Activated naive CD8-positive, alpha-beta T cell (primary cell): Measurements from ENCODE around the gene SH2D6.
"Not testable (repeated sequence)": the region's sequence is repeated elsewhere in the genome, so short reads cannot be mapped to it uniquely, and the experiment has no call there.

Source experiments
- H3K27ac Mint-ChIP-seq: one replicate; pipeline ENCODE4 v1.8.0; 2021; ENCODE audit warnings: mixed read lengths
- H3K27me3 Mint-ChIP-seq: one replicate; pipeline ENCODE4 v1.8.0; 2021; ENCODE audit warnings: mixed read lengths
- H3K36me3 Mint-ChIP-seq: one replicate; pipeline ENCODE4 v1.8.0; 2021; ENCODE audit warnings: mixed read lengths
- H3K4me1 Mint-ChIP-seq: one replicate; pipeline ENCODE4 v1.8.0; 2021; ENCODE audit warnings: low read depth, mixed read lengths
- H3K4me3 Mint-ChIP-seq: one replicate; pipeline ENCODE4 v1.8.0; 2021; ENCODE audit warnings: mild to moderate bottlenecking, mixed read lengths
- H3K9me3 Mint-ChIP-seq: one replicate; pipeline ENCODE4 v1.8.0; 2021; ENCODE audit warnings: low read depth, mixed read lengths

Gene SH2D6

DNA sequence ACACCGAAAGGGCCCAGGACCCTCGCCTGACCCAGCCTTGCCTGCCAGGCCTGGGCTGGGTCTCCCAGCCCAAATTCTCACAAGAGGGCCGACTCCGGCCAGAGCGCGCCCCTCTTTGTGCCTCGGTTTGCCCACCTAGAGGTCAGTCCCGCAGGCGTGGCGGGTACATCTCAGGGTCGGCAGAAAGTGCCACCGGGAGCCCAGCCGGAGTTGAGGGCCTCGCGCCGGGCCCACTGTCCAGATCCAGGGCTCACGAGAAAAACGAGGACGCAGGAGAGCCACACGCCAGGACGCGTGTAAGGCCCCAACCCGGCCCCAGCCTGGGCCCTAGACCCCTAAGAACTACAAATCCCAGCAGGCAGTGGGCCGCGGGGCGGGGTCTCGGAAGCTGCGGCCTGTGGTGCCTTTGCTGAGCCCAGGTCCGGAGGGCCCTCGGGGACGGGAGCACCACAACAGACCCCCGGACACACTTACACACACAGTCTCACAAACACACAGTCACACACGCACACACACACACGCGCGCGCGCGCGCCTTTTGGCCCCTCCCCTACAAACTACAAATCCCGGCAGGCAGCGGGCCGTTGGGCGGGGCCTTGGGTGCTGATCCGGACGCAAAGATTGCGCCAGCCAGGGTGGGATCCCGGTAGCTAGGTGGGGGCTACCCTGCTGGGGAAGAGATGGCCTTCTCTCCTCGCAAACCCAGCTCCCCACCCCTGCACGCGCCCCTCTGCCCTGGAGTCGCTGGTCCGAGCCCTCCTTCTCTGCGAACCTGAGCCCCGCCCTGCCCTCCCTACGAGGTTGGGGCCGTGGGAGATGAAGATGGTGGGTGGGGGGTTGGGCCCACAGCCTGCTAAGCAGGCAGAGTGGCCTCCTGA lies at the start of gene SH2D6:
TSS of gene SH2D6 (plus strand) at position 583 of the 877 bp plus-strand sequence. CDS start 10,752 bp downstream, outside the sequence.
- peak within 1 kb of the TSS; percentile 90 for H3K4me3 Mint-ChIP-seq
- no peaks in the 10 kb centered on the region for H3K36me3 Mint-ChIP-seq

GRCh38 chr2:85368921-85369320 lies 49.6 kb upstream of the SH2D6 start:
- H3K27me3 Mint-ChIP-seq, result no peaks in the 10 kb centered on the region
- peaks cover 12% of the 10 kb centered on the region for H3K36me3 Mint-ChIP-seq
- no peaks in the 10 kb centered on the region for H3K9me3 Mint-ChIP-seq
- H3K27ac Mint-ChIP-seq, result no peak overlapping the region
- no peaks in the 10 kb centered on the region for H3K4me1 Mint-ChIP-seq
- H3K4me3 Mint-ChIP-seq, result no peak overlapping the region

More for the DNA sequence above, at the start of gene SH2D6:
- Mint-ChIP-seq H3K4me1 (peaks cover 25% of the 10 kb centered on the region), H3K9me3 (no peaks in the 10 kb centered on the region), H3K27me3 (no peaks in the 10 kb centered on the region), H3K27ac (peak within 1 kb of the TSS; percentile 97)

- H3K36me3 Mint-ChIP-seq, result peaks cover 12% of the 10 kb centered on the region
- no peak overlapping the region for H3K4me3 Mint-ChIP-seq
- no peaks in the 10 kb centered on the region for H3K27me3 Mint-ChIP-seq
- no peaks in the 10 kb centered on the region for H3K9me3 Mint-ChIP-seq
- no peaks in the 10 kb centered on the region for H3K4me1 Mint-ChIP-seq
- H3K27ac Mint-ChIP-seq, result no peak overlapping the region
Measured at GRCh38 chr2:85369500-85369899, 49.0 kb upstream of the SH2D6 start.

DNA sequence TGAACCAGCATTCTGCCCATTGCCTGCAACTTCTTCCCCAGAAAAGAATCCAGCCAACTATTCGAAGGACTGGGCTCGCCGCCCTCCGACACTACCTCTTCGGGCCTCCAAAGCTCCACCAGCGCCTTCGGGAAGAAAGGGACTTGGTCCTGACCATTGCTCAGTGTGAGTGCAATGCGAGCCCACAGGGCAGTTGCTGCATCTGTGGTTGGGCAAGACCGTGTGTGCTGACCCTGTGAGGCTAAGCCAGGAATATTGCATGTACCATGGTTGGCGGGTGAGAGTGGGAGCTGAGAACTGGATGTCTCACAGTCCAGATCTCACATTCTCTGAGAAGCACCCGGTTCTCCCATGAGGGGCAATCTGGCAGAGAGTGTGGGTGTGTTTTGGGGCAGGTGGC lies 47.5 kb upstream of the SH2D6 start:
- Mint-ChIP-seq H3K9me3 (no peaks in the 10 kb centered on the region), H3K4me3 (no peak overlapping the region), H3K36me3 (peaks cover 16% of the 10 kb centered on the region), H3K27ac (no peak overlapping the region), H3K4me1 (no peaks in the 10 kb centered on the region), H3K27me3 (no peaks in the 10 kb centered on the region)

DNA sequence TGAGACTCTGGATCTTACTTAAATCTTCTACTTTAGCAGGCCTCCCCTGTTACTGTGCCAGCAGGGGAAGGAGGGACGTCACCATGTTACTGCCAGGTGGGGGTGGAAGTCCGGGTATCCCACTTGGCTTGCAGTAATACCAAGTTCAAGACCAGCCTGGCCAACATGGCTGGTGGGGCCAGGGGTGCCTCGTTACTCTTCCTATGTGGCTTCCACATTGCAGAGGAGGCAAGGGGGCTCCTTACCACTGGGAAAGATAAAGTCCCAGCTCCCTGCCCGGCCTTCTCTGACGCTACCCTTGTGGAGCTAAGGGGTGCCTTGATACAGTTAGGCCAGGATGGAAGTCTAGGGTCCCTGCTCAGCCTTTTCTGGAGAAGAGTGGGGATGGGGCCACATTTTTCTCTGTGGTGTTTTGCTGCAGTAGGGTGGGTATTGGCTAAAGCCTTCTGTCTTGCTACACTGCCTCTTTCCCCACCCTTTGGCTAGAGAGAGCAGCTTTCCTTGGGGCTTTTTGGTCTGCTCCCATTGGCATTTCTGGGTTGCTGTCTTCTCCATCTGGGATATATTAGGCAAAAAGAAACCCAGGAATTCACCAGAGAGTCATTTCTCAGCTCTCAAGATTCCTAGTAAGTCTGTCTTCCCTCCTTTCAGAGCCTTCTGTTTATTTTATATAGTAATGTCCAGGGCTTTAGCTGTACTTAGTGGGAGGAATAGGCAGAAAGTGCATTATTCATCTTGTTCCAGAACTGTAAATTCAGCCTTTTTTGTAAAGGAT lies 42.0 kb upstream of the SH2D6 start:
- Mint-ChIP-seq H3K36me3 (peaks cover 28% of the 10 kb centered on the region), H3K4me3 (no peak overlapping the region), H3K4me1 (no peaks in the 10 kb centered on the region), H3K27ac (no peak overlapping the region), H3K9me3 (no peaks in the 10 kb centered on the region), H3K27me3 (no peaks in the 10 kb centered on the region)

GRCh38 chr2:85377083-85377482 lies 41.4 kb upstream of the SH2D6 start:
- no peaks in the 10 kb centered on the region for H3K4me1 Mint-ChIP-seq
- no peak overlapping the region for H3K27ac Mint-ChIP-seq
- H3K4me3 Mint-ChIP-seq, result no peak overlapping the region
- H3K27me3 Mint-ChIP-seq, result no peaks in the 10 kb centered on the region
- peaks cover 26% of the 10 kb centered on the region for H3K36me3 Mint-ChIP-seq
- H3K9me3 Mint-ChIP-seq, result no peaks in the 10 kb centered on the region

GRCh38 chr2:85378257-85378656 lies 40.3 kb upstream of the SH2D6 start:
- peaks cover 25% of the 10 kb centered on the region for H3K36me3 Mint-ChIP-seq
- H3K27ac Mint-ChIP-seq, result no peak overlapping the region
- no peaks in the 10 kb centered on the region for H3K4me1 Mint-ChIP-seq
- H3K27me3 Mint-ChIP-seq, result no peaks in the 10 kb centered on the region
- no peaks in the 10 kb centered on the region for H3K9me3 Mint-ChIP-seq
- no peak overlapping the region for H3K4me3 Mint-ChIP-seq

DNA sequence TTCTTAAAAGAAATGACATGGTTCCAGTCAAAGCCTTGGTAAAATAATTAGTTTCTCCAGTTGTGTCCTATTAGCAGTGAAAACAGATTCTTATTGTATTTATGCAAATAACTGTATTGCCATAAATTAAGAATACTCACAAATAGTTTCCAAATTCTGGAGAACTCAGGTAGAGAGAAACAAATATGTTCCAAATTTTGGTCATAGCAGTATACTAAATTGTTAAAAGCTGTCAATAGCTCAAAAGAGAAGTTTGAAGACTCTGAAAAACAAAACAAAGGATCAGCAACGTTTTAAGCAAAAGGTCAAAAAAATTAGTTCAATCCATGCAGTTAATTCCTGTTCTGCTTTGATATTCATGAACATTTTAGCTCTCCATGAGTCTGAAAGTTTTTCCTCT lies 38.5 kb upstream of the SH2D6 start:
- Mint-ChIP-seq H3K9me3 (no peaks in the 10 kb centered on the region), H3K4me1 (no peaks in the 10 kb centered on the region), H3K27ac (no peak overlapping the region), H3K4me3 (no peak overlapping the region), H3K36me3 (peaks cover 24% of the 10 kb centered on the region), H3K27me3 (no peaks in the 10 kb centered on the region)

- H3K27me3 Mint-ChIP-seq, H3K9me3 Mint-ChIP-seq, H3K4me3 Mint-ChIP-seq, H3K27ac Mint-ChIP-seq, H3K4me1 Mint-ChIP-seq: not testable (repeated sequence)
- H3K36me3 Mint-ChIP-seq, result peaks cover 16% of the 10 kb centered on the region
Measured at GRCh38 chr2:85383151-85383550, 35.4 kb upstream of the SH2D6 start.

DNA sequence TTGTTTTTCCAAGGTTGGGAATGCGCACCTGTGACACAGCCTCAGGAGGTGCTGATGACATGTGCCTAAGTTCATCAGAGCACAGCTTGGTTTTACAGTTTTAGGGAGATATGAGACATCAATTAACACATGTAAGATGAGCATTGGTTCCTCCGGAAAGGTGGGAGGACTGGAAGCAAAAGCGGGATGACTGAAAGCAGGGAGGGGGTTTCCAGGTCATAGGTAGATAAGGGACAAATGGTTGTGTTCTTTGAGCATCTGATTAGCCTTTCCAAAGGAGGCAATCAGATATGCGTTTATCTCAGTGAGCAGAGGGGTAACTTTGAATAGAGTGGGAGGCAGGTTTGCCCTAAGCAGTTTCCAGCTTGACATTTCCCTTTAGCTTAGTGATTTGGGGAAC lies 34.7 kb upstream of the SH2D6 start:
- Mint-ChIP-seq H3K36me3 (peaks cover 10% of the 10 kb centered on the region), H3K4me1 (peaks cover 2% of the 10 kb centered on the region), H3K27ac (no peak overlapping the region)

DNA sequence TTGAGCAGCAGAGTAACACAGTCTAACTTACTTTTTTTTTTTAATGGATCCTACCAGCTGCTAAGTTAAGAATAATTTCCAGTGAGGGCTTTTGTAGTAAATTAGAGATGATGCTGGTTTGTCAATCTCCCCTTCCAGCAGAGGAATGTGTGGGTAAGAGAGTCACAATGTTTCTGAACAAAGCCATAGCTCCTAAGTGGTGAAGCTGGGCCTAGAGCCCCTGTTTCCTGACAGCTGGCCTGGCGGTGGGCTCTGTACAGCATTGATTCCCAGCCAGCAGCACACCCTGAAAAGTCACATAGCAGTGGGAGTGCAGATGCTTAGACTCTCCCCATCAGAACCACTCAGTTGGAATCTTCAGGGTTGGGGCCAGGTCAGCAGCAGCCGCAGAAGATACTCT lies 32.8 kb upstream of the SH2D6 start:
- Mint-ChIP-seq H3K4me1 (peaks cover 2% of the 10 kb centered on the region), H3K27me3 (no peaks in the 10 kb centered on the region), H3K36me3 (peaks cover 3% of the 10 kb centered on the region), H3K9me3 (no peaks in the 10 kb centered on the region), H3K27ac (no peak overlapping the region), H3K4me3 (no peak overlapping the region)

More for the DNA sequence above, 34.7 kb upstream of the SH2D6 start:
- H3K4me3 Mint-ChIP-seq, result no peak overlapping the region
- H3K9me3 Mint-ChIP-seq, result no peaks in the 10 kb centered on the region
- no peaks in the 10 kb centered on the region for H3K27me3 Mint-ChIP-seq

DNA sequence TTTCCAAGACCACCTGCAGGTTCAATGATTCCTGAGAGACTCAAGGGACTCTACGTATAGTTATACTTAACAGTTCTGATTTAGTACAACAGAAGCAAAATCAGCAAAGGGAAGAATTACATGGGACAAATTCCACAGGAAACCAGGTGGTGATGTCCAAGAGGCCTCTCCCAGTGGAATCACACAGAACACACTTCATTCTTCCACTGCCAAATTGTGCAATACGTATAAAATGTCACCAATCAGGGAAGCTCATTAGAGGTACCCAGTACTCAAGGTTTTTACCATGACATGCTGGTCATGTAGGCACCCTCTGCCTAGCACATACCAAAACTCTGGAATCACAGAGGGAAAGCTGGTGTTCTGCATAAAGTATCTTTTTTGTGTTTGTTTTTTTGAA lies 30.8 kb upstream of the SH2D6 start:
- Mint-ChIP-seq H3K27me3 (no peaks in the 10 kb centered on the region), H3K27ac (no peak overlapping the region), H3K9me3 (no peaks in the 10 kb centered on the region), H3K4me1 (peaks cover 4% of the 10 kb centered on the region), H3K36me3 (peaks cover 3% of the 10 kb centered on the region), H3K4me3 (no peak overlapping the region)

- H3K9me3 Mint-ChIP-seq, result no peaks in the 10 kb centered on the region
- no peaks in the 10 kb centered on the region for H3K27me3 Mint-ChIP-seq
- peak overlapping the region; percentile 28 for H3K27ac Mint-ChIP-seq
- no peak overlapping the region for H3K4me3 Mint-ChIP-seq
- H3K4me1 Mint-ChIP-seq, result peaks cover 4% of the 10 kb centered on the region
- no peaks in the 10 kb centered on the region for H3K36me3 Mint-ChIP-seq
Measured at GRCh38 chr2:85388878-85389538, 29.5 kb upstream of the SH2D6 start.

- no peak overlapping the region for H3K4me3 Mint-ChIP-seq
- H3K27ac Mint-ChIP-seq, result no peak overlapping the region
- no peaks in the 10 kb centered on the region for H3K36me3 Mint-ChIP-seq
- peaks cover 2% of the 10 kb centered on the region for H3K4me1 Mint-ChIP-seq
- H3K9me3 Mint-ChIP-seq, result no peaks in the 10 kb centered on the region
- H3K27me3 Mint-ChIP-seq, result no peaks in the 10 kb centered on the region
Measured at GRCh38 chr2:85390941-85391669, 27.4 kb upstream of the SH2D6 start.
